ENCODE measurements around the gene DAGLA.

DNA sequence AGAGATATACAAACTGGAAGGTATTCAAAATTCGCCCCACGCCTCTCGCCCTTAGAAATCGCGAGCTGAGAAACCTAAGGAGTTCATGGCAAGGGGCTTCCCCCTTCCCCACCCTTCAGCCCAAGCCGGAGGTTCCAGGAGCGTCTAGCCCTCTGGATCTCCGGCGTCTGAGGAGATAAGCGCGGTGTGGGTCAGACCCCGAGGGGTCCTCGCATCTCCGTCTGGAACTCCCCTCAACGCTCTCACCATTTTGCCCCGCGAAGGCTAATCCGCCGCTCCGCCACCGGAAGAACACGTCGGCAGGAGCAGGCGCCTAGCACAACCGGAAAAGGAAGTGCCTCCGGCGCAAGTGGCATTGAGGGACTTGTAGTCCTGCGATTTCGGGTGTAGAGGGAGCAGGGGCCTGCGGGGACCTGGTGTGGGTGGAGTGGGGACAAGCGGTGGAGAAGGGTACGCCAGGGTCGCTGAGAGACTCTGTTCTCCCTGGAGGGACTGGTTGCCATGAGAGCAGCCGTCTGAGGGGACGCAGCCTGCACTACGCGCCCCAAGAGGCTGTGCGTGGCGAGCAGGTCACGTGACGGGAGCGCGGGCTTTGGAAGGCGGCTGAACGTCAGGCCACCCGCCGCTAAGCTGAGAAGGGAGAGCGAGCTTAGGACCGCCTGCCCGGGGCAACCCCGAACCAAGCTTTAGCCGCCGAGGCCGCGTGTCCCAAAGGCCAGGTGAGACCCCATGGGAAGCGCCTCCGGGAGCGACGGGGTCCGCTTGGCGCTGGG is 112.3 kb downstream of the DAGLA start, which contains the start of the genes FEN1 and TMEM258:
- TF ChIP-seq CTCF (IDR thresholded peaks at IDR 0.05) (peak in 1 of 3 experiments; percentile 27), POLR2A (IDR thresholded peaks at IDR 0.05) (no peak)
